Sigmoid colon (tissue), 7 donors: Measurements from ENCODE around the gene USP22. TPM values are rescaled to one million over a fixed set of nuclear protein-coding genes. Genes with fewer than 3 reads are reported as not detected.

Experiments used
- DNase-seq: peaks from one replicate; pipeline ENCODE4 v3.0.0-alpha.2; 2019
- H3K27ac ChIP-seq, 4 donors: fragments of 200-600 bp; sonication (generic); one replicate each; pipeline ENCODE4 v1.5.1; 2016 to 2019; ENCODE audit warnings: mild to moderate bottlenecking in 1 of 4
- H3K27me3 ChIP-seq, 3 donors: fragments of 200-600 bp; sonication (generic); one replicate each; pipeline ENCODE4 v1.5.1; 2019; ENCODE audit warnings: mild to moderate bottlenecking in 1 of 3
- H3K36me3 ChIP-seq, 4 donors: fragments of 200-600 bp; sonication (generic); one replicate each; pipeline ENCODE4 v1.5.1; 2016 to 2019
- H3K4me1 ChIP-seq, 4 donors: fragments of 200-600 bp; sonication (generic); one replicate each; pipeline ENCODE4 v1.5.1; 2017 to 2019
- H3K4me3 ChIP-seq, 4 donors: fragments of 200-600 bp; sonication (generic); one replicate each; pipeline ENCODE4 v1.5.1; 2017 to 2019; ENCODE audit warnings: mild to moderate bottlenecking in 2 of 4, moderate library complexity in 1 of 4
- H3K9me3 ChIP-seq, 4 donors: fragments of 200-600 bp in 3 of 4; sonication (generic) in 3 of 4; one replicate each; pipeline versions ENCODE4 v1.5.1 to v1.6.1; 2013 to 2019
- CTCF ChIP-seq, 4 experiments: fragments of 450-650 bp in 3 of 4; fragments of 200-600 bp in 1 of 4; IDR thresholded peaks; one replicate each; pipeline ENCODE4 v1.5.1; 2016 to 2019; ENCODE audit warnings: antibody characterized with exemption in 4 of 4, mild to moderate bottlenecking in 3 of 4, moderate library complexity in 2 of 4
- EP300 ChIP-seq, 4 donors: sonication (generic); formaldehyde crosslinking; IDR thresholded peaks; one replicate each; pipeline ENCODE4 v1.6.1; 2017; ENCODE audit warnings: antibody characterized with exemption in 4 of 4
- POLR2A ChIP-seq, 2 donors: fragments of 450-650 bp; IDR thresholded peaks; one replicate each; pipeline ENCODE4 v1.6.1; 2016; ENCODE audit warnings: antibody characterized with exemption in 2 of 2, mild to moderate bottlenecking in 2 of 2, moderate library complexity in 2 of 2
- POLR2AphosphoS5 ChIP-seq, 4 donors: sonication (generic); formaldehyde crosslinking; IDR thresholded peaks; one replicate each; pipeline ENCODE4 v1.6.1; 2017; ENCODE audit warnings: antibody characterized with exemption in 4 of 4
- WGBS, 2 donors: extraction: QIAGEN DNeasy Blood & Tissue Kit; methylation state at CpG; one replicate each; pipeline ENCODE4 v1.1.7; 2013; 5-methylcytosine and 5-hydroxymethylcytosine counted together
- intact Hi-C: fragments of 100-400 bp; cut with DNase I; formaldehyde crosslinking; loops from one replicate; pipeline ENCODE4 v1.15.1; 2023
- polyA plus RNA-seq, 3 donors: library from polyadenylated mRNA; stranded (reverse); fragments of 200-250 nt; gene quantifications; one replicate each; pipeline ENCODE4 v1.2.3, GENCODE V29; 2013
- total RNA-seq, 4 donors: library from RNA; depleted of rRNA; stranded (reverse); fragments of >200 nt; gene quantifications; one replicate each; pipeline ENCODE4 v1.1.0, GENCODE V29; 2016
- donor health status: healthy with polysubstance abuse.
- donor health status: Bipolar disorder and iron deficiency.
- donor health status: healthy.

USP22 gene
- total and polyA plus RNA-seq, 7 donors, result 25.2 to 84.2 (median 71.2) TPM

- peak; percentile 52 for DNase-seq
- no peaks in the 10 kb centered on the region for H3K27me3 ChIP-seq
- H3K4me1 ChIP-seq, result peaks cover 0 to 67% (median 58%) of the 10 kb centered on the region in 4 donors
- H3K27ac ChIP-seq, result peak overlapping the region in 3 of 4 donors; percentile 4 to 19 (median 13)
- WGBS, 2 donors, result 76 to 79% methylated on average over 12 of the region's 12 CpGs
- TF ChIP-seq POLR2A (IDR thresholded peaks at IDR 0.05) (no peak), EP300 (IDR thresholded peaks at IDR 0.05) (no peak), CTCF (IDR thresholded peaks at IDR 0.05) (no peak), POLR2AphosphoS5 (IDR thresholded peaks at IDR 0.05) (no peak)
- no peak overlapping the region for H3K4me3 ChIP-seq
- intact Hi-C loops, result loop anchor here (5.0 kb wide), 1 partner anchor 70 kb away; no protein-coding TSS in a partner anchor
- H3K36me3 ChIP-seq, result peaks cover 0 to 11% (median under 1%) of the 10 kb centered on the region in 4 donors
- H3K9me3 ChIP-seq, result no peaks in the 10 kb centered on the region
These were observed 45.8 kb downstream of the USP22 start for GRCh38 chr17:20996724-20997615.

GRCh38 chr17:20995873-20996723 is 46.7 kb downstream of the USP22 start:
- WGBS, 2 donors, result 79 to 89% methylated on average over 12 of the region's 12 CpGs
- H3K4me1 ChIP-seq, result peaks cover 0 to 58% (median 50%) of the 10 kb centered on the region in 4 donors

GRCh38 chr17:20995164-20995872 is 47.5 kb downstream of the USP22 start:
- Histone ChIP-seq H3K27me3 (no peaks in the 10 kb centered on the region), H3K9me3 (no peaks in the 10 kb centered on the region), H3K36me3 (peaks cover 0 to 7% (median 0%) of the 10 kb centered on the region in 4 donors), H3K27ac (no peak overlapping the region), H3K4me3 (no peak overlapping the region), H3K4me1 (peaks cover 0 to 54% (median 42%) of the 10 kb centered on the region in 4 donors)
- WGBS, 2 donors, result 87 to 91% methylated on average over 15 of the region's 15 CpGs
- TF ChIP-seq POLR2A (IDR thresholded peaks at IDR 0.05) (no peak), POLR2AphosphoS5 (IDR thresholded peaks at IDR 0.05) (no peak), EP300 (IDR thresholded peaks at IDR 0.05) (no peak), CTCF (IDR thresholded peaks at IDR 0.05) (no peak)
- no peak for DNase-seq
- intact Hi-C loops, result loop anchor here (5.0 kb wide), 1 partner anchor 68 kb away; no protein-coding TSS in a partner anchor

More at GRCh38 chr17:20995873-20996723, 46.7 kb downstream of the USP22 start:
- Histone ChIP-seq H3K9me3 (no peaks in the 10 kb centered on the region), H3K27me3 (no peaks in the 10 kb centered on the region), H3K4me3 (no peak overlapping the region), H3K27ac (no peak overlapping the region), H3K36me3 (peaks cover 0 to 10% (median 0%) of the 10 kb centered on the region in 4 donors)
- TF ChIP-seq POLR2AphosphoS5 (IDR thresholded peaks at IDR 0.05) (no peak), EP300 (IDR thresholded peaks at IDR 0.05) (no peak), CTCF (IDR thresholded peaks at IDR 0.05) (no peak), POLR2A (IDR thresholded peaks at IDR 0.05) (no peak)
- DNase-seq, result no peak
- intact Hi-C loops, result loop anchor here (5.0 kb wide), 1 partner anchor 69 kb away; no protein-coding TSS in a partner anchor

GRCh38 chr17:20994779-20995149 is 48.0 kb downstream of the USP22 start:
- peaks cover 0 to 52% (median 36%) of the 10 kb centered on the region in 4 donors for H3K4me1 ChIP-seq
- DNase-seq, result no peak
- H3K27ac ChIP-seq, result no peak overlapping the region
- intact Hi-C loops, result loop anchor here (5.0 kb wide), 1 partner anchor 67 kb away; no protein-coding TSS in a partner anchor
- peaks cover 0 to 2% (median 0%) of the 10 kb centered on the region in 4 donors for H3K36me3 ChIP-seq
- no peaks in the 10 kb centered on the region for H3K9me3 ChIP-seq
- WGBS, 2 donors, result 75 to 86% methylated on average over 6 of the region's 6 CpGs
- TF ChIP-seq EP300 (IDR thresholded peaks at IDR 0.05) (no peak), POLR2AphosphoS5 (IDR thresholded peaks at IDR 0.05) (no peak), POLR2A (IDR thresholded peaks at IDR 0.05) (no peak), CTCF (IDR thresholded peaks at IDR 0.05) (no peak)
- no peak overlapping the region for H3K4me3 ChIP-seq
- H3K27me3 ChIP-seq, result no peaks in the 10 kb centered on the region
